K562 (cell line): ENCODE measurements around the gene KRTAP5-4. TPM values are rescaled to one million over a fixed set of nuclear protein-coding genes. Genes with fewer than 3 reads are reported as not detected.

ENCODE experiments used
- ATAC-seq: fragments of 200-7000 bp; cut with Tn5 transposase; 3 replicates; pipeline ENCODE4 v1.9.1; 2020; ENCODE audit warnings: moderate library complexity
- BruUV-seq: library from RNA; stranded (reverse); fragments of 400-500 nt; replicated peaks from 2 replicates; lab custom pipeline; 2021; lab: Mats Ljungman, UMichigan
- CTCF ChIA-PET: fragments of 300-600 bp; formaldehyde crosslinking; extraction: SDS; loops from one replicate; lab custom pipeline; 2021; ENCODE audit warnings: low intra/inter-chr PET ratio; lab: Yijun Ruan, JAX
- POLR2A ChIA-PET: fragments of 300-600, 350-650 bp; sonication (Branson Sonifier 250); formaldehyde crosslinking; extraction: SDS; loops from one replicate; lab custom pipeline; 2021; ENCODE audit warnings: antibody characterized with exemption, inconsistent platforms; lab: Yijun Ruan, JAX
- DNase-seq, 4 experiments: peaks; one replicate each; pipeline versions ENCODE4 v3.0.0 to v3.0.0-alpha.2; 2011 to 2018; ENCODE audit warnings: low spot score in 3 of 4, mixed read lengths in 3 of 4; ENCODE audit errors: extremely low read depth in 1 of 4
- FAIRE-seq: peaks from 2 replicates; lab custom pipeline; 2011; peaks lifted over from hg19 to GRCh38; lab: Jason Lieb, UNC
- H2AFZ ChIP-seq: 2 replicates; pipeline ENCODE4 v1.6.0; 2011; ENCODE audit warnings: low read depth, low read length, control low read depth, inconsistent platforms
- H3K27ac ChIP-seq: fragments of 200-600 bp; 3 replicates; pipeline ENCODE4 v1.8.0; 2011; ENCODE audit warnings: low read depth, mild to moderate bottlenecking, control low read depth, inconsistent platforms, low read length, moderate library complexity, mixed read lengths; ENCODE audit errors: extremely low read depth
- H3K27me3 ChIP-seq, 2 experiments: fragments of 300-600 bp in 1 of 2; 2 replicates in 1 of 2; 3 replicates in 1 of 2; pipeline versions ENCODE4 v1.6.0 to v1.8.0; 2011; ENCODE audit warnings: inconsistent platforms in 2 of 2, low read length in 2 of 2, mild to moderate bottlenecking in 1 of 2, mixed read lengths in 1 of 2, moderate library complexity in 1 of 2; ENCODE audit not compliant: control insufficient read depth in 2 of 2, insufficient read depth in 2 of 2
- H3K36me3 ChIP-seq: fragments of 300-600 bp; 3 replicates; pipeline ENCODE4 v1.8.0; 2011; ENCODE audit warnings: mild to moderate bottlenecking, low read length, inconsistent platforms; ENCODE audit not compliant: control insufficient read depth, insufficient read depth
- H3K4me1 ChIP-seq, 2 experiments: fragments of 200-600 bp in 1 of 2; replicated peaks in 1 of 2; 2 replicates in 1 of 2; 3 replicates in 1 of 2; pipeline versions ENCODE4 v1.5.1 to v1.8.0; 2011; ENCODE audit warnings: inconsistent platforms in 2 of 2, low read length in 2 of 2, mild to moderate bottlenecking in 1 of 2, mixed read lengths in 1 of 2, moderate library complexity in 1 of 2; ENCODE audit not compliant: control insufficient read depth in 2 of 2, insufficient read depth in 2 of 2
- H3K4me2 ChIP-seq: 2 replicates; pipeline ENCODE4 v1.6.1; 2011; ENCODE audit warnings: low read length, control low read depth, inconsistent platforms, mixed read lengths; ENCODE audit not compliant: insufficient read depth
- H3K4me3 ChIP-seq: fragments of 200-600 bp; sonication (generic), shearing (Covaris generic); 2 replicates; pipeline ENCODE4 v1.5.1; 2016; ENCODE audit warnings: control low read depth, inconsistent platforms
- H3K79me2 ChIP-seq: fragments of 200-600 bp; 3 replicates; pipeline ENCODE4 v1.8.0; 2011; ENCODE audit warnings: low read length, inconsistent platforms; ENCODE audit not compliant: control insufficient read depth, insufficient read depth
- H3K9ac ChIP-seq, 2 experiments: 2 replicates each; pipeline versions ENCODE4 v1.6.0 to v1.6.1; 2011; ENCODE audit warnings: low read depth in 2 of 2, low read length in 2 of 2, control low read depth in 1 of 2, inconsistent platforms in 1 of 2, mild to moderate bottlenecking in 1 of 2, mixed read lengths in 1 of 2; ENCODE audit not compliant: insufficient read depth in 1 of 2
- H3K9me1 ChIP-seq: one replicate; pipeline ENCODE4 v1.6.0; 2011; ENCODE audit warnings: inconsistent platforms, mild to moderate bottlenecking, low read length, moderate library complexity; ENCODE audit not compliant: control insufficient read depth, insufficient read depth
- H3K9me3 ChIP-seq: replicated peaks from 2 replicates; pipeline ENCODE4 v1.5.1; 2011; ENCODE audit warnings: low read depth, low read length, inconsistent platforms; ENCODE audit not compliant: control insufficient read depth, insufficient read depth
- H4K20me1 ChIP-seq: replicated peaks from 2 replicates; pipeline ENCODE4 v1.6.1; 2011; ENCODE audit warnings: low read length, inconsistent platforms, mixed read lengths; ENCODE audit not compliant: control insufficient read depth, insufficient read depth
- BCLAF1 ChIP-seq, 2 experiments: fragments of 450-650 bp in 1 of 2; IDR thresholded peaks; 2 replicates each; pipeline ENCODE4 v1.6.1; 2011 to 2017; ENCODE audit warnings: low read depth in 2 of 2, antibody characterized with exemption in 1 of 2, borderline replicate concordance in 1 of 2, low read length in 1 of 2, mild to moderate bottlenecking in 1 of 2, mixed read lengths in 1 of 2; ENCODE audit not compliant: control insufficient read depth in 1 of 2
- BDP1 ChIP-seq: IDR thresholded peaks from 3 replicates; pipeline ENCODE4 v1.6.1; 2011; ENCODE audit not compliant: insufficient read length, insufficient read depth
- CHD1 ChIP-seq: fragments of 200-600 bp; sonication (generic); IDR thresholded peaks from one replicate; pipeline ENCODE4 v1.6.1; 2012; ENCODE audit warnings: mild to moderate bottlenecking, moderate library complexity, low read length, inconsistent platforms
- CUX1 ChIP-seq: fragments of 200-800 bp; sonication (Bioruptor generic); IDR thresholded peaks from 2 replicates; pipeline ENCODE4 v1.6.1; 2016; ENCODE audit warnings: missing genetic modification characterization, missing compliant biosample characterization
- ETV1 ChIP-seq: fragments of 450-650 bp; conservative IDR thresholded peaks from 2 replicates; pipeline ENCODE4 v1.6.1; 2016; ENCODE audit warnings: missing genetic modification characterization, control low read depth, low read depth, missing compliant biosample characterization
- HEY1 ChIP-seq: fragments of 250-450 bp; sonication (Bioruptor Pico); IDR thresholded peaks from 2 replicates; pipeline ENCODE4 v1.5.0; 2020; ENCODE audit warnings: mild to moderate bottlenecking, moderate library complexity, borderline replicate concordance
- MBD2 ChIP-seq: sonication (generic); IDR thresholded peaks from 2 replicates; pipeline ENCODE4 v1.6.1; 2016; ENCODE audit warnings: low read depth, borderline replicate concordance
- MCM2 ChIP-seq: fragments of 450-650 bp; IDR thresholded peaks from 2 replicates; pipeline ENCODE4 v1.6.1; 2017; ENCODE audit warnings: low read depth, mild to moderate bottlenecking
- NFE2 ChIP-seq: IDR thresholded peaks from 2 replicates; pipeline ENCODE4 v1.6.1; 2014; ENCODE audit warnings: antibody characterized with exemption, low read depth
- POLR3A ChIP-seq: IDR thresholded peaks from 2 replicates; pipeline ENCODE4 v1.6.1; 2011; ENCODE audit warnings: borderline replicate concordance, mild to moderate bottlenecking, moderate library complexity; ENCODE audit not compliant: insufficient read length, insufficient read depth; ENCODE audit errors: extremely low read depth
- RFX7 ChIP-seq: fragments of 250-450 bp; sonication (Bioruptor Pico); IDR thresholded peaks from 2 replicates; pipeline ENCODE4 v1.5.1; 2021; ENCODE audit warnings: mild to moderate bottlenecking
- ZNF175 ChIP-seq: fragments of 200-800 bp; sonication (Bioruptor generic); IDR thresholded peaks from 2 replicates; pipeline ENCODE4 v1.6.1; 2016; ENCODE audit warnings: low read depth, mild to moderate bottlenecking, missing genetic modification characterization, missing compliant biosample characterization
- ZNF316 ChIP-seq: fragments of 450-650 bp; IDR thresholded peaks from 2 replicates; pipeline ENCODE4 v1.6.1; 2016
- WGBS: fragments of 100-300 bp; shearing (Covaris generic); methylation state at CpG from one replicate; pipeline ENCODE4 v1.1.6; 2016; ENCODE audit warnings: low coverage, mixed read lengths; ENCODE audit not compliant: insufficient coverage; ENCODE audit errors: missing lambda C conversion rate; 5-methylcytosine and 5-hydroxymethylcytosine counted together
- in situ Hi-C: fragments of 300-500 bp; cut with MboI; formaldehyde crosslinking; loops from 4 replicates; pipeline ENCODE4 v1.15.0; 2018; ENCODE audit warnings: inconsistent platforms, mixed read lengths
- intact Hi-C: fragments of 100-400 bp; cut with micrococcal nuclease; formaldehyde crosslinking; loops from 2 replicates; pipeline ENCODE4 v1.14.2; 2022
- polyA plus RNA-seq, 8 experiments: library from polyadenylated mRNA; depleted of rRNA in 4 of 8; stranded (reverse) in 5 of 8; unstranded in 3 of 8; fragments of >200 nt; fragmentation: Nextera tagmentation in 2 of 8; fragmentation: Illumina TruSeq in 1 of 8; extraction: Ambion mirVana in 2 of 8; extraction: Trizol in 1 of 8; gene quantifications; 2 replicates each; pipeline versions ENCODE4 v1.2.1 to v1.2.3, GENCODE V29; 2011 to 2014; ENCODE audit warnings: inconsistent platforms in 1 of 8, missing spikeins in 1 of 8
- total RNA-seq, 7 experiments: library from RNA; depleted of rRNA in 6 of 7; stranded (reverse); fragments of >200 nt in 6 of 7; fragmentation: Illumina TruSeq in 2 of 7; extraction: Trizol in 2 of 7; gene quantifications; 2 replicates each; pipeline versions ENCODE4 v1.2.1 to v1.2.3, GENCODE V29; 2011 to 2021; ENCODE audit warnings: low replicate concordance in 1 of 7

Gene KRTAP5-4
- total and polyA plus RNA-seq, 9 of the 15 experiments (the other 6 are each of a cell fraction or from before 2014, with no cell fraction given) = not detected

GRCh38 chr11:1576825-1577224 lies 45.1 kb downstream of the KRTAP5-4 start:
- WGBS = 20% methylated on average over 6 of the region's 6 CpGs
- Histone ChIP-seq H3K4me1 (peaks cover 0 to 27% of the 10 kb centered on the region in 2 experiments; a peak in 3 of 5 replicates), H3K9ac (no peak overlapping the region), H3K27ac (no peak overlapping the region), H2AFZ (no peak overlapping the region), H3K4me3 (no peak overlapping the region), H3K4me2 (no peak overlapping the region), H3K9me1 (no peaks in the 10 kb centered on the region), H4K20me1 (0 out of 2 replicates have a peak, but pooled peaks cover 3% of the 10 kb centered on the region), H3K9me3 (peaks cover 7% of the 10 kb centered on the region; the same call in 1 of the 2 replicates), H3K36me3 (no peaks in the 10 kb centered on the region), H3K27me3 (peaks cover 0 to 25% of the 10 kb centered on the region in 2 experiments; a peak in 3 of 5 replicates), H3K79me2 (no peaks in the 10 kb centered on the region)
- ChIA-PET CTCF (no interaction called here), POLR2A (no interaction called here)
- no TSS peak for BruUV-seq
- in situ Hi-C loops (no loop called here), intact Hi-C loops (loop anchor here (5.0 to 10.0 kb wide), 3 partner anchors 60 to 462 kb away; no protein-coding TSS in a partner anchor)
- DNase-seq = no peak
- FAIRE-seq = no peak
- ATAC-seq = no peak
- TF ChIP-seq BCLAF1 (IDR thresholded peaks at IDR 0.05; ENCODE audit: borderline replicate concordance in 1 of 2, control insufficient read depth in 1 of 2, low read depth in 2 of 2, low read length in 1 of 2) (no peak), ZNF175 (CRISPR knock-in tag) (no peak), MBD2 (no peak), RFX7 (CRISPR knock-in tag) (no peak), BDP1 (no peak), ETV1 (tag) (no peak), HEY1 (CRISPR knock-in tag) (no peak), NFE2 (no peak), CUX1 (CRISPR knock-in tag) (no peak), ZNF316 (no peak), POLR3A (no peak), MCM2 (no peak), CHD1 (no peak)
